A549 (cell line): ENCODE measurements around the gene MFSD2A. TPM values are rescaled to one million over a fixed set of nuclear protein-coding genes. Genes with fewer than 3 reads are reported as not detected.
A peak's percentile ranks its signal among the peaks of the same experiment; 100 is the strongest.

Experiments
- ATAC-seq, 2 experiments: fragments of 200-7000 bp in 1 of 2; fragments of >200 bp in 1 of 2; cut with Nextera tagmentation in 1 of 2; cut with Tn5 transposase in 1 of 2; 3 replicates each; pipeline versions ENCODE4 v1.8.0 to v1.9.1; 2018 to 2020; ENCODE audit warnings: mild to moderate bottlenecking in 1 of 2, moderate library complexity in 1 of 2
- CTCF ChIA-PET: fragments of 300-600 bp; sonication (Branson Sonifier 250); formaldehyde crosslinking; extraction: SDS; loops from one replicate; lab custom pipeline; 2021; ENCODE audit warnings: antibody characterized with exemption, inconsistent platforms; lab: Yijun Ruan, JAX
- POLR2A ChIA-PET: fragments of 350-600 bp; formaldehyde crosslinking; extraction: SDS; loops from one replicate; lab custom pipeline; 2021; ENCODE audit warnings: antibody characterized with exemption, inconsistent platforms; lab: Yijun Ruan, JAX
- DNase-seq, 2 experiments: peaks; one replicate each; pipeline versions ENCODE4 v3.0.0 to v3.0.0-alpha.2; 2011 to 2016; ENCODE audit warnings: low read depth in 1 of 2, low spot score in 1 of 2
- FAIRE-seq: peaks from 2 replicates; lab custom pipeline; 2011; peaks lifted over from hg19 to GRCh38; lab: Jason Lieb, UNC
- H3K27ac ChIP-seq, 2 experiments: fragments of >200 bp; sonication (Bioruptor Twin); formaldehyde crosslinking; 3 replicates each; pipeline ENCODE4 v1.5.1; 2016 to 2017
- H3K4me1 ChIP-seq: fragments of >200 bp; sonication (Bioruptor Twin); formaldehyde crosslinking; 3 replicates; pipeline ENCODE4 v1.6.1; 2016
- H3K4me2 ChIP-seq: fragments of >200 bp; sonication (Bioruptor Twin); formaldehyde crosslinking; 3 replicates; pipeline ENCODE4 v1.6.1; 2016
- H3K4me3 ChIP-seq: fragments of >200 bp; sonication (Bioruptor Twin); formaldehyde crosslinking; 3 replicates; pipeline ENCODE4 v1.5.1; 2016
- H3K9me3 ChIP-seq: fragments of >200 bp; sonication (Bioruptor Twin); formaldehyde crosslinking; 3 replicates; pipeline ENCODE4 v1.6.1; 2016
- CBX2 ChIP-seq: fragments of 200-600 bp; sonication (generic); IDR thresholded peaks from 2 replicates; pipeline ENCODE4 v1.6.1; 2016; ENCODE audit warnings: low read depth, mild to moderate bottlenecking, borderline replicate concordance
- CEBPB ChIP-seq, 2 experiments: fragments of >200 bp in 1 of 2; sonication (Bioruptor Twin) in 1 of 2; formaldehyde crosslinking in 1 of 2; IDR thresholded peaks; 2 replicates each; pipeline ENCODE4 v1.6.1; 2012 to 2016
- CHD2 ChIP-seq: fragments of 150-350 bp; IDR thresholded peaks from 2 replicates; pipeline ENCODE4 v1.6.1; 2014; ENCODE audit warnings: low read length; ENCODE audit not compliant: partially characterized antibody
- CHD4 ChIP-seq: fragments of 200-600 bp; sonication (generic); IDR thresholded peaks from 2 replicates; pipeline ENCODE4 v1.6.1; 2016; ENCODE audit warnings: antibody characterized with exemption, mild to moderate bottlenecking, borderline replicate concordance
- CTCF ChIP-seq: fragments of >200 bp; sonication (Bioruptor Twin); formaldehyde crosslinking; IDR thresholded peaks from 3 replicates; pipeline ENCODE4 v1.5.1; 2016
- EHMT2 ChIP-seq: fragments of 200-600 bp; sonication (generic); IDR thresholded peaks from 2 replicates; pipeline ENCODE4 v1.6.1; 2016; ENCODE audit warnings: antibody characterized with exemption, low read depth, mild to moderate bottlenecking, moderate library complexity
- EP300 ChIP-seq, 2 experiments: fragments of >200 bp; sonication (Bioruptor Twin); formaldehyde crosslinking; IDR thresholded peaks; 2 replicates in 1 of 2; 3 replicates in 1 of 2; pipeline ENCODE4 v1.6.1; 2016 to 2017
- ESRRA ChIP-seq: fragments of 150-350 bp; IDR thresholded peaks from 2 replicates; pipeline ENCODE4 v1.6.1; 2014; ENCODE audit warnings: mild to moderate bottlenecking, low read length, borderline replicate concordance
- GATA3 ChIP-seq: IDR thresholded peaks from 2 replicates; pipeline ENCODE4 v1.6.1; 2012; ENCODE audit warnings: borderline replicate concordance
- HDAC2 ChIP-seq: fragments of 200-600 bp; sonication (generic); IDR thresholded peaks from 2 replicates; pipeline ENCODE4 v1.6.1; 2016
- HMGXB4 ChIP-seq: fragments of 250-450 bp; sonication (Bioruptor Pico); IDR thresholded peaks from 2 replicates; pipeline ENCODE4 v1.5.0; 2021; ENCODE audit warnings: mild to moderate bottlenecking, moderate library complexity, borderline replicate concordance
- HOXA7 ChIP-seq: fragments of 250-450 bp; sonication (Bioruptor Pico); IDR thresholded peaks from 2 replicates; pipeline ENCODE4 v1.5.0; 2020; ENCODE audit warnings: mild to moderate bottlenecking, moderate library complexity
- HOXB5 ChIP-seq: fragments of 250-450 bp; sonication (Bioruptor Pico); IDR thresholded peaks from 2 replicates; pipeline ENCODE4 v1.5.0; 2020; ENCODE audit warnings: mild to moderate bottlenecking, moderate library complexity
- JUN ChIP-seq, 2 experiments: fragments of >200 bp; sonication (Bioruptor Twin); formaldehyde crosslinking; IDR thresholded peaks; 2 replicates in 1 of 2; 3 replicates in 1 of 2; pipeline ENCODE4 v1.6.1; 2016 to 2017
- NFE2L2 ChIP-seq: fragments of 150-350 bp; conservative IDR thresholded peaks from 2 replicates; pipeline ENCODE4 v1.6.1; 2014; ENCODE audit warnings: low read length
- NR3C1 ChIP-seq: fragments of >200 bp; sonication (Bioruptor Twin); formaldehyde crosslinking; IDR thresholded peaks from 3 replicates; pipeline ENCODE4 v1.6.1; 2017
- PHF8 ChIP-seq: fragments of 200-600 bp; sonication (generic); IDR thresholded peaks from 2 replicates; pipeline ENCODE4 v1.6.1; 2016; ENCODE audit warnings: low read depth, mild to moderate bottlenecking, antibody characterized with exemption, moderate library complexity, borderline replicate concordance
- RAD21 ChIP-seq, 2 experiments: fragments of >200 bp in 1 of 2; sonication (Bioruptor Twin) in 1 of 2; formaldehyde crosslinking in 1 of 2; IDR thresholded peaks in 1 of 2; conservative IDR thresholded peaks in 1 of 2; 2 replicates in 1 of 2; 3 replicates in 1 of 2; pipeline ENCODE4 v1.6.1; 2012 to 2018; ENCODE audit warnings: inconsistent platforms in 1 of 2
- RARB ChIP-seq: fragments of 250-450 bp; sonication (Bioruptor Pico); IDR thresholded peaks from 2 replicates; pipeline ENCODE4 v1.8.0; 2021; ENCODE audit warnings: mild to moderate bottlenecking, moderate library complexity
- REST ChIP-seq: fragments of 200-600 bp; sonication (generic); IDR thresholded peaks from 2 replicates; pipeline ENCODE4 v1.6.1; 2016; ENCODE audit warnings: antibody characterized with exemption, mild to moderate bottlenecking, moderate library complexity
- RNF2 ChIP-seq: fragments of 200-600 bp; sonication (generic); IDR thresholded peaks from 2 replicates; pipeline ENCODE4 v1.6.1; 2016; ENCODE audit warnings: low read depth, mild to moderate bottlenecking, antibody characterized with exemption, moderate library complexity, borderline replicate concordance
- SMC3 ChIP-seq: fragments of >200 bp; sonication (Bioruptor Twin); formaldehyde crosslinking; IDR thresholded peaks from 3 replicates; pipeline ENCODE4 v1.6.1; 2018; ENCODE audit warnings: inconsistent platforms
- SREBF2 ChIP-seq: fragments of 450-650 bp; IDR thresholded peaks from 2 replicates; pipeline ENCODE4 v1.6.1; 2014; ENCODE audit warnings: mild to moderate bottlenecking, moderate library complexity
- TFCP2L1 ChIP-seq: fragments of 250-450 bp; sonication (Bioruptor Pico); IDR thresholded peaks from 2 replicates; pipeline ENCODE4 v1.5.0; 2021; ENCODE audit warnings: mild to moderate bottlenecking
- ZC3H11A ChIP-seq: fragments of 450-650 bp; IDR thresholded peaks from 2 replicates; pipeline ENCODE4 v1.6.1; 2014; ENCODE audit warnings: antibody characterized with exemption, mild to moderate bottlenecking
- ZFP36 ChIP-seq: fragments of 450-650 bp; IDR thresholded peaks from 2 replicates; pipeline ENCODE4 v1.6.1; 2014; ENCODE audit warnings: borderline replicate concordance; ENCODE audit not compliant: partially characterized antibody
- WGBS: methylation state at CpG from one replicate; pipeline ENCODE4 v1.1.6; 2017; ENCODE audit errors: missing lambda C conversion rate; 5-methylcytosine and 5-hydroxymethylcytosine counted together
- polyA plus RNA-seq, 4 experiments: library from polyadenylated mRNA; depleted of rRNA in 3 of 4; stranded (reverse); fragments of >200 nt; fragmentation: RNase III in 1 of 4; extraction: RNeasy Plus Mini Kit Qiagen cat#74134 plus additional on column Dnase treatment in 1 of 4; gene quantifications; 2 replicates in 3 of 4; 3 replicates in 1 of 4; pipeline ENCODE4 v1.2.3, GENCODE V29; 2011 to 2017
- TF ChIP-seq, protein P1 (sequence below): IDR thresholded peaks from 2 replicates; pipeline ENCODE4 v1.6.1; 2012

Gene MFSD2A
- polyA plus RNA-seq, 2 of the 4 experiments (the other 2 are of a cell fraction), result 3.0 to 3.1 TPM

- peak; percentile 54 to 59 for DNase-seq
- Histone ChIP-seq H3K27ac (no peak overlapping the region), H3K4me3 (no peak overlapping the region), H3K4me1 (peaks cover 5% of the 10 kb centered on the region; the same call in 1 of the 3 replicates), H3K9me3 (no peaks in the 10 kb centered on the region), H3K4me2 (peak overlapping the region; percentile 49)
- ATAC-seq, result peak; percentile 82 to 93
- no peak for FAIRE-seq
- ChIA-PET POLR2A (no interaction called here), CTCF (interaction anchor here (0.6 to 6.2 kb wide), 45 partner anchors 8 to 365 kb away, joined by 3 to 151 read pairs (median 5); partner anchors contain the start of genes MFSD2A and MYCL)
- peak; percentile 96 for TF ChIP-seq SMC3
- TF ChIP-seq RAD21 (conservative IDR thresholded peaks at IDR 0.05 in 1 of 2, IDR thresholded peaks at IDR 0.05 in 1 of 2), result peak; percentile 93
- peak; percentile 82 for TF ChIP-seq CTCF
- TF ChIP-seq ESRRA, result no peak
- 17% methylated on average over 9 of the region's 9 CpGs for WGBS
Observed at GRCh38 chr1:39973503-39974135, 18.7 kb downstream of the MFSD2A start.

GRCh38 chr1:39976732-39977131 is 21.8 kb downstream of the MFSD2A start:
- POLR2A ChIA-PET, result no interaction called here
- WGBS, result 83% methylated on average over 8 of the region's 8 CpGs
- ATAC-seq, result no peak

DNA sequence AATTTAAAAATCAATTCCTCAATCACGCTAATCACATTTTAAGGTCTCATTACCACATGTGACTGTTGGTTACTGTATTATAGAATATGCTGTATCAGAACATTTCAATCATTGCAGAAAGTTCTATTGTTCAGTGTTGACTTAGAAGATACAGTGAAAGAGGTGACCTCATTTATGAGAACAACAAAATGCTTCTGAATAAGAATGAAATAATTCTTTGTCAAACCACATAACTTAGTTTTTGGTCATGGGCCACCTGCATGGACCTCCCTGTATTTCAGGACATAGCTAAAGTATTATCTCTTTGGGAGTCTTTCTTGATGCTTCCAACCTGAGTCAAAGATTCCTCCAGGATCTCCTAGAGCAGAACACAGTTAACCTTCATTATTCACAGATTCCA is 22.3 kb downstream of the MFSD2A start:
- no peak for TF ChIP-seq ZC3H11A
- TF ChIP-seq NFE2L2, result no peak
- TF ChIP-seq, protein P1, sequence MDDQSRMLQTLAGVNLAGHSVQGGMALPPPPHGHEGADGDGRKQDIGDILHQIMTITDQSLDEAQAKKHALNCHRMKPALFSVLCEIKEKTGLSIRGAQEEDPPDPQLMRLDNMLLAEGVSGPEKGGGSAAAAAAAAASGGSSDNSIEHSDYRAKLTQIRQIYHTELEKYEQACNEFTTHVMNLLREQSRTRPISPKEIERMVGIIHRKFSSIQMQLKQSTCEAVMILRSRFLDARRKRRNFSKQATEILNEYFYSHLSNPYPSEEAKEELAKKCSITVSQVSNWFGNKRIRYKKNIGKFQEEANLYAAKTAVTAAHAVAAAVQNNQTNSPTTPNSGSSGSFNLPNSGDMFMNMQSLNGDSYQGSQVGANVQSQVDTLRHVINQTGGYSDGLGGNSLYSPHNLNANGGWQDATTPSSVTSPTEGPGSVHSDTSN, result no peak
- no peak for TF ChIP-seq CHD4
- no peak for TF ChIP-seq TFCP2L1 (CRISPR knock-in tag)
- no peak for TF ChIP-seq HMGXB4
- TF ChIP-seq HDAC2, result no peak
- no peak for TF ChIP-seq RNF2
- TF ChIP-seq CHD2, result no peak
- no peak for TF ChIP-seq REST
- no peak for TF ChIP-seq PHF8
- no peak for TF ChIP-seq EP300 (IDR thresholded peaks at IDR 0.05)
- TF ChIP-seq HOXA7 (CRISPR knock-in tag), result no peak
- no peak for TF ChIP-seq EHMT2
- TF ChIP-seq RARB (CRISPR knock-in tag), result no peak
- no peak for TF ChIP-seq CBX2
- TF ChIP-seq ZFP36, result no peak
- TF ChIP-seq HOXB5 (CRISPR knock-in tag), result no peak
- Histone ChIP-seq H3K9me3 (no peaks in the 10 kb centered on the region), H3K4me2 (no peak overlapping the region), H3K27ac (no peak overlapping the region), H3K4me1 (peaks cover 5% of the 10 kb centered on the region; the same call in 1 of the 3 replicates), H3K4me3 (no peak overlapping the region)
- DNase-seq, result no peak
- ATAC-seq, result no peak
- WGBS, result 94% methylated on average over 1 of the region's 1 CpG
- ChIA-PET CTCF (interaction anchor here (1.4 to 2.1 kb wide), 2 partner anchors 55 to 58 kb away, joined by 4 to 7 read pairs; no protein-coding TSS in a partner anchor), POLR2A (no interaction called here)
- no peak for FAIRE-seq

More at GRCh38 chr1:39976732-39977131, 21.8 kb downstream of the MFSD2A start:
- DNase-seq (no peak), FAIRE-seq (no peak)
- CTCF ChIA-PET, result interaction anchor here (1.4 to 2.1 kb wide), 2 partner anchors 55 to 57 kb away, joined by 4 to 7 read pairs; no protein-coding TSS in a partner anchor
- TF ChIP-seq NR3C1, result no peak
- no peak for TF ChIP-seq ZFP36
- no peak for TF ChIP-seq GATA3
- TF ChIP-seq JUN (IDR thresholded peaks at IDR 0.05), result no peak
- TF ChIP-seq NFE2L2, result no peak
- TF ChIP-seq CEBPB (IDR thresholded peaks at IDR 0.05), result no peak
- no peak for TF ChIP-seq SREBF2
- no peaks in the 10 kb centered on the region for H3K9me3 ChIP-seq
- no peak overlapping the region for H3K4me2 ChIP-seq
- no peak overlapping the region for H3K4me3 ChIP-seq
- H3K4me1 ChIP-seq, result peaks cover 5% of the 10 kb centered on the region; the same call in 1 of the 3 replicates
- H3K27ac ChIP-seq, result no peak overlapping the region
